NCI-H128 (cell line): ENCODE data around the gene NDUFB10.

Experiments used
- DNase-seq: peaks from one replicate; lab custom pipeline; 2025; ENCODE audit not compliant: unreplicated experiment; lab: John Stamatoyannopoulos, UW

Gene NDUFB10

GRCh38 chr16:2001035-2001434 is 41.7 kb downstream of the NDUFB10 start:
- DNase-seq: no peak

GRCh38 chr16:2001456-2002355 is 42.4 kb downstream of the NDUFB10 start:
- no peak for DNase-seq

GRCh38 chr16:2002406-2003230 is 43.3 kb downstream of the NDUFB10 start:
- DNase-seq: no peak

GRCh38 chr16:2003231-2003826 is 44.0 kb downstream of the NDUFB10 start:
- DNase-seq: no peak

GRCh38 chr16:2003827-2004641 is 44.7 kb downstream of the NDUFB10 start:
- DNase-seq: peak; percentile 42

GRCh38 chr16:2004795-2005517 is 45.6 kb downstream of the NDUFB10 start:
- DNase-seq: no peak

- no peak for DNase-seq
Measured at GRCh38 chr16:2005646-2006045, 46.3 kb downstream of the NDUFB10 start.

GRCh38 chr16:2006317-2006716 is 47.0 kb downstream of the NDUFB10 start:
- no peak for DNase-seq

- DNase-seq: no peak
Measured at GRCh38 chr16:2007081-2007836, 47.9 kb downstream of the NDUFB10 start.

- DNase-seq: no peak
Measured at GRCh38 chr16:2008009-2008526, 48.7 kb downstream of the NDUFB10 start.

GRCh38 chr16:2008631-2009163 is 49.4 kb downstream of the NDUFB10 start:
- DNase-seq: no peak

- DNase-seq: no peak
Measured at GRCh38 chr16:2009164-2009711, 49.9 kb downstream of the NDUFB10 start.

GRCh38 chr16:2009791-2010510 is 50.6 kb downstream of the NDUFB10 start, which contains the start of gene ZNF598:
TSS of gene ZNF598 (minus strand) at chr16:2009821.
- DNase-seq: no peak
